NCI-H2227 treated with DMSO at 0.1 percent for 48 hours (cell line): ENCODE results near the gene PRICKLE3.
"Not testable (repeated sequence)": the region's sequence is repeated elsewhere in the genome, so short reads cannot be mapped to it uniquely, and the experiment has no call there.

ENCODE experiments used
- DNase-seq: peaks from one replicate; lab custom pipeline; 2025; lab: John Stamatoyannopoulos, UW

PRICKLE3 gene

DNA sequence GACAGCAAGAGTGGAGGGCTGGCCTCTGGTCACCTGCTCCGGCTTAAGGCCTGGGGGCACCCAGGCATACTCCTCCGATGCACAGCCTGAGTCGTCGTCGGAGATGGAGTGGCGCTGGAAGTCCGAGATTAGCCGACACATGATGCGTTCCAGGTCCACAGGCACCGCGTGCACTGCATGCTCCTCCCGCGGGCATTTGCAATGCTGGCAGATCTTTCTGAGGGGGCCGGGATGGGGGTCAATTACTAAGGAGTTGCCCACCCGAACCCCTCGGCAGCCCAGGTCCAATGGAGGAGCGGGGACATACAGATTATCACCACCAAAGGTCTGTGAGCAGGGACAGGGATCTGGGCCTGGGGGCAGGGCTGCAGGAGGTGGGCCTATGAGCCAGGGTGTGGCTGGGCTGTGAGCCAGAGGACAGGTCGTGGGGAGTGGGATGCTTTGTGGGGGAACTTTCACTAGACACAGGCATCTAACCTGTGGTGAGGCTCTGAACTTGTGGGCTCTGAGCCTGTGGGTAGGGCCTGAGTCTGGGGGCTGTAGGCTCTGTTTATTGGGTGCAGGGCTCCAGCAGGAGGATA lies 2.4 kb downstream of the PRICKLE3 start:
- DNase-seq = no peak

DNA sequence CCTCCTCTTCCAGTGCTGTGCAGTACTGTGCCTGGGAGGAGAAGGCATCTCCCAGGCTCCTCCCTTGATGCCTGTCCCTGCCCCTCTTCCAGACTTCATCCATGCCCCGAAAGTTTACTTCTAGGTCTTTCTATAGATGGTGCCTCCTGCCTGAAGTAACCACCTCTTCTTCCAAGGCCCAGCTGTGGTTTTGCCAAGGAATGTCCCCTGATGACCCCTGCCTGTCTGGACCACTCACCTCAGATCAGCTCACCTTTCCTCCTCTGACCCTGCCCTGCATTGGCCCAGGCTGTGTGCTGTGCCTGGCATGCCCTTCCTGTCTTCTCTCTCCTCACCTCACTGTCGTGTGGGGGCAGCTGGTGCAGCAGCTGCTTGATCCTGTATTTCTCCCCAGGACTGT lies 6.8 kb downstream of the PRICKLE3 start:
- DNase-seq = no peak

GRCh38 chrX:49178537-49178936 lies 7.6 kb downstream of the PRICKLE3 start:
- no peak for DNase-seq

GRCh38 chrX:49177873-49178480 lies 8.2 kb downstream of the PRICKLE3 start:
- no peak for DNase-seq

DNA sequence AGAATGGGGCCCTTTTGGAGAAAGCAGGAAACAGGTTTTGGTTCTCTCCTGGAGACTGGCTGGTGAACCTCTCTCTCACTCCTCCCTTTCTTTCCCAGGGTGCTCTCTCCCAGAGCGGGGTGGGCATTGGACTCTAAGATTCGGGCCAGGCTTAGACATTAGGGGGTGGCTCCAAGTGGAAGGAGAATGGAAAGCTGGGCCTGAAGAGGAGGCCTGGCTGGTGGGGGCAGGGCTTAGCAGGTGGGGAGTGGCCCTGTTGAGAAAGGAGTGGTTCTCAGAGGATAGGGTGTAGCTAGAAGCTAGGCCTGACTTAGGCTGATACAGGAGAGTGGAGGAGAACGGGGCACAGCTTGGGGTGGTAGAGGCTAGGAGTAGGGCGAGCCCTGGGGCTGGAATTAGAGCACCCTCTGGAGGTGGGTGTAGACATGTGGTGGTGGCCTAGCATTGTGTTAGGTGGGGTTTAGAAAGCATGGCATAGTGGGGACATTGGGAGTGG lies 8.8 kb downstream of the PRICKLE3 start:
- DNase-seq = no peak

- DNase-seq = no peak
Observed at GRCh38 chrX:49176421-49177326, 9.5 kb downstream of the PRICKLE3 start.

- DNase-seq = no peak
Observed at GRCh38 chrX:49175435-49176274, 10.5 kb downstream of the PRICKLE3 start.

GRCh38 chrX:49174723-49175122 lies 11.4 kb downstream of the PRICKLE3 start:
- DNase-seq = no peak

GRCh38 chrX:49173544-49173943 lies 12.6 kb downstream of the PRICKLE3 start:
- DNase-seq = not testable (repeated sequence)

- peak; percentile 72 for DNase-seq
Observed at GRCh38 chrX:49172280-49172780, 13.8 kb downstream of the PRICKLE3 start.

DNA sequence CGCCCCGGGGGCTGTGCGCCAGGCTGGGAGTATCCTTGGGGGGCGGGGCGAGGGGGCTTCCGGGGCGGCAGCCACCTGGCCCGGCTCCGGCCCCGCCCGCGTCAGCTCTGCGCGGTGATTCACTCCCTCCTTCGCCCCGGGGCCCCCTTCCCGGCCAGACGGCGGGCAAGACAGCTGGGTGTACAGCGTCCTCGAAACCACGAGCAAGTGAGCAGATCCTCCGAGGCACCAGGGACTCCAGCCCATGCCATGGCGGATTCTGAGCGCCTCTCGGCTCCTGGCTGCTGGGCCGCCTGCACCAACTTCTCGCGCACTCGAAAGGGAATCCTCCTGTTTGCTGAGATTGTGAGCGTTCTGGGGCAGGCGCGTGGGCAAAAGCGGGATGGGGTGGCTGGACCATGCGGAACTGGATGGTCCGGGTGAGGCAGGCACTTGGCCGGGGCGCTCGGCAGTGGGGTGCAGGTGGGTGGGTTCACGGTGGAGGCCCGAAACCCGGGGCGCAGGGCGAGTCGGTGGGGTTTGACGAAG lies 14.4 kb downstream of the PRICKLE3 start, which contains the start of gene PLP2:
TSS of gene PLP2 (plus strand) at position 147 of the 528 bp plus-strand sequence. CDS start at position 250, 103 bp downstream.
- DNase-seq = peak; percentile 30

GRCh38 chrX:49167740-49168108 lies 18.4 kb downstream of the PRICKLE3 start:
- DNase-seq = no peak

DNA sequence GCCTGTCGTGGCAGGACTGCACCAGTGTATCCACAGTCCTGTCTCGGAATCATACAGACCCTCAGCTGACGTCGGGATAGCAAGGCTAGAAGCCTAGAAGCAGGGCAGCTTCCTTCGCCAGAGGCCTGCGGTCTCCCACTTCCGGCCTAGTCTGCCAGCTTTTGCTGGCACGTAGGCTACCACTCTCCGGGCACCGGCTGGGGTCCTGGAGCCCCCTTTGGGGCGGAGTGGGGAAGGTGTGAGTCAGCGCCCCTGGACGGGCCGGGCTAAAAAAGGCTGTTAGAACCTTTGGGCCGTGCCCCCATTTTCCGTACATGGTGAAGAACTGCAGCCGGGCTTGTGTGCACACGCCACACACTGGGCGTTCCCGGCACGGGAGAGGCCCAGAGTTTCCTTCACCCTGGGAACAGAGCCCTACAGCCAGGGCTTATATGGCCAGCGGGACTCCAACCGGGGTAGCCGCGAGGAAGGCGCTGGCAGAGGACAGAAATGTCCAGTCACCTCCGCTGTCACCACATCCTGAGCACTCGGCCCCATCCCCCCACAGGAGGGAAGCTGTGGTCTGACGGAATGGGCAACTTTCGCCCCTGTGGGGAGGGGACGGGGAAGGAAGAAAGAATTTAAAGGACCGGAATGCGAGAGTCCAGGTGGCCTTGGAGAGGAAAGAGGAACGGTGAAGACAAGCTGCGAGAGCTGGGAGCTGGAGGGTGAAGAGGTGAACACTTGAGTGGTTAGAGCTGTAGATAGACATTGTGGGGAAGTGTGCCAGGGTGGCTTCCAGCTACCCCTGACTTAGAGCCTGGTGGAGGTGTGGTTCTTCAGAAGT lies 19.0 kb downstream of the PRICKLE3 start:
- DNase-seq = no peak

GRCh38 chrX:49165901-49166881 lies 20.0 kb downstream of the PRICKLE3 start:
- DNase-seq = no peak

DNA sequence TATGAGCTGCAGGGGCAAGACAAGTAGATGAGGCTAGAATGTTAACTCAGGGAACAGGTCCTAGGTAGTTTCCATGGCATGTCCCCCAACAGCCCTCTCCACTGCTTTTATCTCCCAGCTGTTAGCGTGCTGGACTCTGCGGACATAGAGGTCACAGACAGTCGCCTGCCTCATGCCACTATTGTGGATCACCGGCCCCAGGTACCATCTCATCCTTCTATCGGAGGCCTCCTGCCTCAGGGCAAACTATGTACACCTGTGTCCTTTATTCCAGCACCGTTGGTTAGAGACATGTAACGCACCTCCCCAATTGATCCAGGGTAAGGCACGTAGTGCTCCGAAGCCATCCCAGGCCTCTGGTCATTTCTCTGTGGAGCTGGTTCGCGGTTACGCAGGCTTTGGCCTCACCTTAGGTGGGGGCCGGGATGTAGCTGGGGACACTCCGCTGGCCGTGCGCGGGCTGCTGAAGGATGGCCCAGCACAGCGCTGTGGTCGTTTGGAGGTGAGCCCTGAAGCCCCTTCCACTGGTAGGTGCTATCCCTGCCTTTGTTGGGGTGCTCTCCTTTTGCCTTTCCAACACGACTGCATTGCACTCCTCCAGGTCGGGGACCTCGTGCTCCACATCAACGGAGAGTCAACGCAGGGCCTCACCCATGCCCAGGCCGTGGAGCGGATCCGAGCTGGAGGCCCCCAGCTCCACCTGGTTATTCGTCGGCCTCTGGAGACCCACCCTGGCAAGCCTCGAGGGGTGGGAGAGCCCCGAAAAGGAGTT lies 21.4 kb downstream of the PRICKLE3 start:
- no peak for DNase-seq

- DNase-seq = peak; percentile 83
Observed at GRCh38 chrX:49163555-49164419, 22.4 kb downstream of the PRICKLE3 start.

DNA sequence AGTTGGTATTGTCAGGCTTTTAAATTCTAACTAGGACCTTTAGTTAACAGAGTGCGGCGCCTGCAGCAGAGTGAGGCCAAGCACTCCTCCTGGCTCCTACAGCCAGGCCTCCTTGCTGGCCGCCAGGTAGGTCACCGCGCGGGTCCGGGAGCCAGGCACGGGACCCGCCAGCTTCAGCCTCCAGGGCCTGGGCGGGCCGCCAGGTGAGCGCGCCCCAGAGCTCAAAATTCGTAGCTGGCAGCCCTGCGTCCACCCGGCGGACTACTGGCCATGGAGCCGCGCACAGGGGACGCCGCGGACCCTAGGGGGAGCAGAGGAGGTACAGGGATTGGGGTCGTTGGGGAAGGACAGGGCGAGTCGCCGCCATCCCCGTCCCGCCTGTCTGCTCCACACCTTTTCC lies 23.6 kb downstream of the PRICKLE3 start, which contains the start of gene MAGIX:
TSS of gene MAGIX (plus strand) at position 139 of the 400 bp plus-strand sequence. CDS start at position 271, 132 bp downstream.
- no peak for DNase-seq
